Measurements from ENCODE around the gene TGDS.
"Not testable (repeated sequence)": the region's sequence is repeated elsewhere in the genome, so short reads cannot be mapped to it uniquely, and the experiment has no call there.

Gene TGDS

GRCh38 chr13:94595950-94596574 lies at the start of gene TGDS:
Gene TGDS (minus strand): TSS chr13:94596152. CDS start chr13:94596136, 16 bp downstream.
- Histone ChIP-seq H3K4me3 (ENCODE audit: low read depth in 1 of 2, low read length in 2 of 2) (peak within 1 kb of the TSS; percentile 97 to 98), H3K27me3 (ENCODE audit: control insufficient read depth in 1 of 2, insufficient read depth in 2 of 2, low read length in 2 of 2) (no peaks in the 10 kb centered on the region), H3K4me1 (ENCODE audit: control insufficient read depth in 1 of 2, insufficient read depth in 2 of 2, low read length in 2 of 2) (peaks cover 20 to 33% of the 10 kb centered on the region in 2 donors), H3K9me3 (ENCODE audit: control insufficient read depth in 1 of 2, low read length in 2 of 2) (no peaks in the 10 kb centered on the region), H3K36me3 (ENCODE audit: control insufficient read depth in 1 of 2, insufficient read depth in 2 of 2, low read length in 2 of 2) (peaks cover 6 to 15% of the 10 kb centered on the region in 2 donors), H3K27ac (ENCODE audit: low read depth, low read length) (no peak within 1 kb of the TSS), H3K9ac (ENCODE audit: low read depth in 1 of 2, low read length in 2 of 2) (peak within 1 kb of the TSS; percentile 93 to 99)

GRCh38 chr13:94641409-94641941 lies 45.5 kb upstream of the TGDS start:
- Histone ChIP-seq H3K9ac (ENCODE audit: low read depth in 1 of 2, low read length in 2 of 2) (no peak overlapping the region), H3K27ac (ENCODE audit: low read depth, low read length) (no peak overlapping the region), H3K36me3 (ENCODE audit: control insufficient read depth in 1 of 2, insufficient read depth in 2 of 2, low read length in 2 of 2) (no peaks in the 10 kb centered on the region), H3K27me3 (ENCODE audit: control insufficient read depth in 1 of 2, insufficient read depth in 2 of 2, low read length in 2 of 2) (no peaks in the 10 kb centered on the region), H3K9me3 (ENCODE audit: control insufficient read depth in 1 of 2, low read length in 2 of 2) (no peaks in the 10 kb centered on the region), H3K4me1 (ENCODE audit: control insufficient read depth in 1 of 2, insufficient read depth in 2 of 2, low read length in 2 of 2) (peaks cover 11 to 13% of the 10 kb centered on the region in 2 donors), H3K4me3 (ENCODE audit: low read depth in 1 of 2, low read length in 2 of 2) (peak overlapping the region in 1 of 2 donors; percentile 1)

- Histone ChIP-seq H3K27ac (ENCODE audit: low read depth, low read length) (no peak overlapping the region), H3K9me3 (ENCODE audit: control insufficient read depth in 1 of 2, low read length in 2 of 2) (no peaks in the 10 kb centered on the region), H3K4me1 (ENCODE audit: control insufficient read depth in 1 of 2, insufficient read depth in 2 of 2, low read length in 2 of 2) (peaks cover 11 to 13% of the 10 kb centered on the region in 2 donors), H3K36me3 (ENCODE audit: control insufficient read depth in 1 of 2, insufficient read depth in 2 of 2, low read length in 2 of 2) (no peaks in the 10 kb centered on the region), H3K9ac (ENCODE audit: low read depth in 1 of 2, low read length in 2 of 2) (no peak overlapping the region), H3K27me3 (ENCODE audit: control insufficient read depth in 1 of 2, insufficient read depth in 2 of 2, low read length in 2 of 2) (no peaks in the 10 kb centered on the region), H3K4me3 (ENCODE audit: low read depth in 1 of 2, low read length in 2 of 2) (no peak overlapping the region)
Observed at GRCh38 chr13:94640721-94641120, 44.8 kb upstream of the TGDS start.

GRCh38 chr13:94637677-94638076 lies 41.7 kb upstream of the TGDS start:
- peaks cover 11 to 13% of the 10 kb centered on the region in 2 donors for H3K4me1 ChIP-seq (ENCODE audit: control insufficient read depth in 1 of 2, insufficient read depth in 2 of 2, low read length in 2 of 2)
- not testable (repeated sequence) for H3K36me3 ChIP-seq (ENCODE audit: control insufficient read depth in 1 of 2, insufficient read depth in 2 of 2, low read length in 2 of 2); H3K27ac ChIP-seq (ENCODE audit: low read depth, low read length); H3K9me3 ChIP-seq (ENCODE audit: control insufficient read depth in 1 of 2, low read length in 2 of 2); H3K9ac ChIP-seq (ENCODE audit: low read depth in 1 of 2, low read length in 2 of 2); H3K27me3 ChIP-seq (ENCODE audit: control insufficient read depth in 1 of 2, insufficient read depth in 2 of 2, low read length in 2 of 2); H3K4me3 ChIP-seq (ENCODE audit: low read depth in 1 of 2, low read length in 2 of 2)

GRCh38 chr13:94636942-94637578 lies 41.1 kb upstream of the TGDS start:
- no peak overlapping the region for H3K9ac ChIP-seq (ENCODE audit: low read depth in 1 of 2, low read length in 2 of 2)
- H3K27me3 ChIP-seq (ENCODE audit: control insufficient read depth in 1 of 2, insufficient read depth in 2 of 2, low read length in 2 of 2) = no peaks in the 10 kb centered on the region
- H3K9me3 ChIP-seq (ENCODE audit: control insufficient read depth in 1 of 2, low read length in 2 of 2) = no peaks in the 10 kb centered on the region
- no peak overlapping the region for H3K27ac ChIP-seq (ENCODE audit: low read depth, low read length)
- H3K36me3 ChIP-seq (ENCODE audit: control insufficient read depth in 1 of 2, insufficient read depth in 2 of 2, low read length in 2 of 2) = no peaks in the 10 kb centered on the region
- peaks cover 9 to 11% of the 10 kb centered on the region in 2 donors for H3K4me1 ChIP-seq (ENCODE audit: control insufficient read depth in 1 of 2, insufficient read depth in 2 of 2, low read length in 2 of 2)
- no peak overlapping the region for H3K4me3 ChIP-seq (ENCODE audit: low read depth in 1 of 2, low read length in 2 of 2)

GRCh38 chr13:94636096-94636495 lies 40.1 kb upstream of the TGDS start:
- H3K9me3 ChIP-seq (ENCODE audit: control insufficient read depth in 1 of 2, low read length in 2 of 2); H3K36me3 ChIP-seq (ENCODE audit: control insufficient read depth in 1 of 2, insufficient read depth in 2 of 2, low read length in 2 of 2); H3K4me3 ChIP-seq (ENCODE audit: low read depth in 1 of 2, low read length in 2 of 2); H3K4me1 ChIP-seq (ENCODE audit: control insufficient read depth in 1 of 2, insufficient read depth in 2 of 2, low read length in 2 of 2); H3K9ac ChIP-seq (ENCODE audit: low read depth in 1 of 2, low read length in 2 of 2); H3K27me3 ChIP-seq (ENCODE audit: control insufficient read depth in 1 of 2, insufficient read depth in 2 of 2, low read length in 2 of 2); H3K27ac ChIP-seq (ENCODE audit: low read depth, low read length): not testable (repeated sequence)

- H3K4me3 ChIP-seq (ENCODE audit: low read depth in 1 of 2, low read length in 2 of 2) = no peak overlapping the region
- H3K9me3 ChIP-seq (ENCODE audit: control insufficient read depth in 1 of 2, low read length in 2 of 2) = no peaks in the 10 kb centered on the region
- peaks cover 0 to 6% of the 10 kb centered on the region in 2 donors for H3K36me3 ChIP-seq (ENCODE audit: control insufficient read depth in 1 of 2, insufficient read depth in 2 of 2, low read length in 2 of 2)
- H3K4me1 ChIP-seq (ENCODE audit: control insufficient read depth in 1 of 2, insufficient read depth in 2 of 2, low read length in 2 of 2) = no peaks in the 10 kb centered on the region
- no peaks in the 10 kb centered on the region for H3K27me3 ChIP-seq (ENCODE audit: control insufficient read depth in 1 of 2, insufficient read depth in 2 of 2, low read length in 2 of 2)
- no peak overlapping the region for H3K27ac ChIP-seq (ENCODE audit: low read depth, low read length)
- no peak overlapping the region for H3K9ac ChIP-seq (ENCODE audit: low read depth in 1 of 2, low read length in 2 of 2)
Observed at GRCh38 chr13:94632226-94632980, 36.5 kb upstream of the TGDS start.

- Histone ChIP-seq H3K36me3 (ENCODE audit: control insufficient read depth in 1 of 2, insufficient read depth in 2 of 2, low read length in 2 of 2) (peaks cover 3 to 10% of the 10 kb centered on the region in 2 donors), H3K9ac (ENCODE audit: low read depth in 1 of 2, low read length in 2 of 2) (no peak overlapping the region), H3K4me3 (ENCODE audit: low read depth in 1 of 2, low read length in 2 of 2) (no peak overlapping the region), H3K9me3 (ENCODE audit: control insufficient read depth in 1 of 2, low read length in 2 of 2) (no peaks in the 10 kb centered on the region), H3K27me3 (ENCODE audit: control insufficient read depth in 1 of 2, insufficient read depth in 2 of 2, low read length in 2 of 2) (no peaks in the 10 kb centered on the region), H3K4me1 (ENCODE audit: control insufficient read depth in 1 of 2, insufficient read depth in 2 of 2, low read length in 2 of 2) (no peaks in the 10 kb centered on the region), H3K27ac (ENCODE audit: low read depth, low read length) (no peak overlapping the region)
Observed at GRCh38 chr13:94630858-94631257, 34.9 kb upstream of the TGDS start.

- no peak overlapping the region for H3K9ac ChIP-seq (ENCODE audit: low read depth in 1 of 2, low read length in 2 of 2)
- no peaks in the 10 kb centered on the region for H3K27me3 ChIP-seq (ENCODE audit: control insufficient read depth in 1 of 2, insufficient read depth in 2 of 2, low read length in 2 of 2)
- no peak overlapping the region for H3K4me3 ChIP-seq (ENCODE audit: low read depth in 1 of 2, low read length in 2 of 2)
- no peaks in the 10 kb centered on the region for H3K4me1 ChIP-seq (ENCODE audit: control insufficient read depth in 1 of 2, insufficient read depth in 2 of 2, low read length in 2 of 2)
- peaks cover 11 to 23% of the 10 kb centered on the region in 2 donors for H3K36me3 ChIP-seq (ENCODE audit: control insufficient read depth in 1 of 2, insufficient read depth in 2 of 2, low read length in 2 of 2)
- no peak overlapping the region for H3K27ac ChIP-seq (ENCODE audit: low read depth, low read length)
- no peaks in the 10 kb centered on the region for H3K9me3 ChIP-seq (ENCODE audit: control insufficient read depth in 1 of 2, low read length in 2 of 2)
Observed at GRCh38 chr13:94623316-94623715, 27.4 kb upstream of the TGDS start.

- Histone ChIP-seq H3K9ac (ENCODE audit: low read depth in 1 of 2, low read length in 2 of 2) (no peak overlapping the region), H3K27ac (ENCODE audit: low read depth, low read length) (no peak overlapping the region), H3K27me3 (ENCODE audit: control insufficient read depth in 1 of 2, insufficient read depth in 2 of 2, low read length in 2 of 2) (no peaks in the 10 kb centered on the region), H3K4me3 (ENCODE audit: low read depth in 1 of 2, low read length in 2 of 2) (no peak overlapping the region), H3K9me3 (ENCODE audit: control insufficient read depth in 1 of 2, low read length in 2 of 2) (no peaks in the 10 kb centered on the region), H3K36me3 (ENCODE audit: control insufficient read depth in 1 of 2, insufficient read depth in 2 of 2, low read length in 2 of 2) (peaks cover 11 to 23% of the 10 kb centered on the region in 2 donors), H3K4me1 (ENCODE audit: control insufficient read depth in 1 of 2, insufficient read depth in 2 of 2, low read length in 2 of 2) (no peaks in the 10 kb centered on the region)
Observed at GRCh38 chr13:94622344-94622743, 26.4 kb upstream of the TGDS start.
